K562 (cell line): Measurements from ENCODE around the gene RAB5A. TPM values are rescaled to one million over a fixed set of nuclear protein-coding genes. Genes with fewer than 3 reads are reported as not detected.
A peak's percentile ranks its signal among the peaks of the same experiment; 100 is the strongest.

Experiments used
- DEAF1 ChIP-seq: fragments of 450-650 bp; formaldehyde crosslinking; IDR thresholded peaks from 2 replicates; pipeline ENCODE4 v1.4.0; 2020; ENCODE audit warnings: mild to moderate bottlenecking, moderate library complexity
- GTF3C2 ChIP-seq: IDR thresholded peaks from 3 replicates; pipeline ENCODE4 v1.6.1; 2011; ENCODE audit warnings: borderline replicate concordance, mild to moderate bottlenecking, moderate library complexity; ENCODE audit not compliant: insufficient read length; ENCODE audit errors: extremely low read depth
- HSF4 ChIP-seq: fragments of 250-450 bp; sonication (Bioruptor Pico); IDR thresholded peaks from 2 replicates; pipeline ENCODE4 v2.1.2; 2022; ENCODE audit warnings: mild to moderate bottlenecking, moderate library complexity, borderline replicate concordance
- KDM4B ChIP-seq, 2 experiments: fragments of 450-650 bp in 1 of 2; sonication (generic) in 1 of 2; IDR thresholded peaks; 2 replicates each; pipeline ENCODE4 v1.6.1; 2016 to 2017; ENCODE audit warnings: borderline replicate concordance in 2 of 2, antibody characterized with exemption in 1 of 2, low read depth in 1 of 2, mild to moderate bottlenecking in 1 of 2
- NR1H2 ChIP-seq: sonication (generic); formaldehyde crosslinking; IDR thresholded peaks from 2 replicates; pipeline ENCODE4 v1.4.0; 2020; ENCODE audit warnings: mild to moderate bottlenecking, missing genetic modification reagents
- POLR2AphosphoS5 ChIP-seq: IDR thresholded peaks from 2 replicates; pipeline ENCODE4 v1.6.1; 2011; ENCODE audit warnings: mild to moderate bottlenecking, low read depth, low read length, moderate library complexity; ENCODE audit not compliant: control insufficient read depth, insufficient read depth
- PRDM10 ChIP-seq: fragments of 450-650 bp; IDR thresholded peaks from 2 replicates; pipeline ENCODE4 v1.6.1; 2018; ENCODE audit not compliant: partially characterized antibody
- PURB ChIP-seq: sonication (generic); formaldehyde crosslinking; IDR thresholded peaks from 2 replicates; pipeline ENCODE4 v1.9.0; 2021; ENCODE audit warnings: low read depth, mild to moderate bottlenecking, missing genetic modification reagents
- RFX7 ChIP-seq: fragments of 250-450 bp; sonication (Bioruptor Pico); IDR thresholded peaks from 2 replicates; pipeline ENCODE4 v1.5.1; 2021; ENCODE audit warnings: mild to moderate bottlenecking
- SREBF1 ChIP-seq: fragments of 150-350 bp; IDR thresholded peaks from 2 replicates; pipeline ENCODE4 v1.6.1; 2014; ENCODE audit warnings: antibody characterized with exemption, low read depth, low read length, borderline replicate concordance
- ZBTB1 ChIP-seq: sonication (generic); formaldehyde crosslinking; IDR thresholded peaks from 2 replicates; pipeline ENCODE4 v1.8.1; 2023; ENCODE audit warnings: missing genetic modification reagents, low read depth, mild to moderate bottlenecking, borderline replicate concordance
- ZBTB26 ChIP-seq: fragments of 450-650 bp; formaldehyde crosslinking; IDR thresholded peaks from 2 replicates; pipeline ENCODE4 v1.4.0; 2022; ENCODE audit warnings: missing genetic modification characterization
- ZNF146 ChIP-seq: IDR thresholded peaks from one replicate; pipeline ENCODE4 v1.6.1; 2018; ENCODE audit warnings: missing compliant biosample characterization; ENCODE audit not compliant: unreplicated experiment
- ZNF24 ChIP-seq: fragments of 450-650 bp; IDR thresholded peaks from 2 replicates; pipeline ENCODE4 v1.6.1; 2016
- ZNF507 ChIP-seq: conservative IDR thresholded peaks from 2 replicates; pipeline ENCODE4 v1.6.1; 2017; ENCODE audit warnings: missing genetic modification characterization, missing compliant biosample characterization
- ZNF551 ChIP-seq: fragments of 250-450 bp; sonication (Bioruptor Pico); IDR thresholded peaks from 2 replicates; pipeline ENCODE4 v1.5.0; 2021; ENCODE audit warnings: mild to moderate bottlenecking, moderate library complexity
- ZZZ3 ChIP-seq: fragments of 450-650 bp; IDR thresholded peaks from 2 replicates; pipeline ENCODE4 v1.6.1; 2016; ENCODE audit warnings: antibody characterized with exemption, mild to moderate bottlenecking, moderate library complexity
- polyA plus RNA-seq, 8 experiments: library from polyadenylated mRNA; depleted of rRNA in 4 of 8; stranded (reverse) in 5 of 8; unstranded in 3 of 8; fragments of >200 nt; fragmentation: Nextera tagmentation in 2 of 8; fragmentation: Illumina TruSeq in 1 of 8; extraction: Ambion mirVana in 2 of 8; extraction: Trizol in 1 of 8; gene quantifications; 2 replicates each; pipeline versions ENCODE4 v1.2.1 to v1.2.3, GENCODE V29; 2011 to 2014; ENCODE audit warnings: inconsistent platforms in 1 of 8, missing spikeins in 1 of 8
- total RNA-seq, 7 experiments: library from RNA; depleted of rRNA in 6 of 7; stranded (reverse); fragments of >200 nt in 6 of 7; fragmentation: Illumina TruSeq in 2 of 7; extraction: Trizol in 2 of 7; gene quantifications; 2 replicates each; pipeline versions ENCODE4 v1.2.1 to v1.2.3, GENCODE V29; 2011 to 2021; ENCODE audit warnings: low replicate concordance in 1 of 7

The RAB5A gene
- total and polyA plus RNA-seq, 9 of the 15 experiments (the other 6 are each of a cell fraction or from before 2014, with no cell fraction given), result 28.3 to 64.2 (median 49.0) TPM

GRCh38 chr3:19947549-19948225, 790 bp downstream of the RAB5A start (continued):
- TF ChIP-seq ZNF24 (0 out of 2 replicates have a peak, but pooled peaks have one; percentile 3), SREBF1 (no peak), PRDM10 (peak; percentile 26), ZBTB26 (CRISPR knock-in tag) (no peak), DEAF1 (CRISPR knock-in tag) (no peak), HSF4 (CRISPR knock-in tag) (no peak), KDM4B (IDR thresholded peaks at IDR 0.05; ENCODE audit: borderline replicate concordance in 2 of 2, low read depth in 1 of 2) (no peak), ZNF507 (tag) (no peak), ZZZ3 (no peak), ZNF551 (CRISPR knock-in tag) (no peak), GTF3C2 (no peak), NR1H2 (CRISPR knock-in tag) (no peak; the same call in 1 of the 2 replicates), POLR2AphosphoS5 (no peak; the same call in 1 of the 2 replicates), ZBTB1 (CRISPR knock-in tag) (no peak), PURB (no peak), RFX7 (CRISPR knock-in tag) (no peak), ZNF146 (CRISPR knock-in tag) (no peak)
